Breast epithelium (tissue), 3 donors: Measurements from ENCODE around the gene PLEKHG4B.

Experiments
- CTCF ChIP-seq, 3 donors: fragments of 450-650 bp; IDR thresholded peaks; one replicate each; pipeline ENCODE4 v1.5.1; 2016 to 2017; ENCODE audit warnings: antibody characterized with exemption in 3 of 3, mild to moderate bottlenecking in 3 of 3, moderate library complexity in 3 of 3
- POLR2A ChIP-seq: fragments of 450-650 bp; IDR thresholded peaks from one replicate; pipeline ENCODE4 v1.6.1; 2016; ENCODE audit warnings: antibody characterized with exemption, mild to moderate bottlenecking, moderate library complexity
- POLR2AphosphoS5 ChIP-seq, 3 donors: sonication (generic); formaldehyde crosslinking; IDR thresholded peaks; one replicate each; pipeline ENCODE4 v1.6.1; 2017; ENCODE audit warnings: antibody characterized with exemption in 3 of 3

- TF ChIP-seq CTCF (IDR thresholded peaks at IDR 0.05): no peak
- TF ChIP-seq POLR2A: no peak
- no peak for TF ChIP-seq POLR2AphosphoS5 (IDR thresholded peaks at IDR 0.05)
These were observed 77.7 kb downstream of the PLEKHG4B start for GRCh38 chr5:169728-170094.
